Retina (tissue), 1 donor: Measurements from ENCODE around the gene LMCD1.
"Not testable (repeated sequence)": the region's sequence is repeated elsewhere in the genome, so short reads cannot be mapped to it uniquely, and the experiment has no call there.

Source experiments
- DNase-seq: peaks from one replicate; pipeline ENCODE4 v3.0.0-alpha.2; 2016

The LMCD1 gene

DNA sequence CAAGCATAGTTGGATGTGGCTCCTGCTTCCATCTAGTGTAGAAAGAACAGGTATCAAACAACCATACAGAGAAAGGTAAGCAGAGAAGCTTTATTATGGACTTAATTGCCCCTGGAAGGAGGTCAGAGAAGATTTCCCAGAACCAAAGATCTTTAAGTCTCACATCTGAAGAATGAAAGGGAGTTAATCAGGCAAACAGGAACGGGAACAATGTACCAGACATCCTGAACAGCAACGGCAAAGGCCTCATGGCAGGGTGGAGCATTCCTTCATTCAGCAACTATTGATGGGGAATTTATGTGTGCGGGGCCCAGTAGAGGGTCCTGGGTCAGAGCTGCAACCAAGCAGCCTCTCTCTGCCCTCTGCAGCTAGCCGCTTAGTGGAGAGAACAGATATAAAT, 61.5 kb downstream of the LMCD1 start:
- no peak for DNase-seq

DNA sequence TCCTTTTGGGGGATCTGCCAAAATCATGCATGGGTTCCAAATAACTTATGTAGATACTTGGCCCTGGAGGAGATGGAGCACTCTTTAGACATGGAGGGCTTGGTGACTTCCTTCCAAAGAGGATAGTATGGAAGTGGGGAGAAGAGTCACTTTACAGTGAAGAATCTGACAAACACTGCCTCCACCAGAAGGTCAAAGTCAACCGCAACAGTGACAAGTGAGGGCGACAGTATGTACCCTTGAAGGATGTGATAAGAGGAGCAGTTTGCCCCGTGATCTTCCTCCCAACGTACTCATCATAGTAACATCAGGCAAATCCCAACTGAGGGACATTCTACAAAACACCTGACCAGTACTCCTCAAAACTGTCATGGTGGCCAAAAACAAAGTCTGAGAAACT, 62.0 kb downstream of the LMCD1 start:
- no peak for DNase-seq

DNA sequence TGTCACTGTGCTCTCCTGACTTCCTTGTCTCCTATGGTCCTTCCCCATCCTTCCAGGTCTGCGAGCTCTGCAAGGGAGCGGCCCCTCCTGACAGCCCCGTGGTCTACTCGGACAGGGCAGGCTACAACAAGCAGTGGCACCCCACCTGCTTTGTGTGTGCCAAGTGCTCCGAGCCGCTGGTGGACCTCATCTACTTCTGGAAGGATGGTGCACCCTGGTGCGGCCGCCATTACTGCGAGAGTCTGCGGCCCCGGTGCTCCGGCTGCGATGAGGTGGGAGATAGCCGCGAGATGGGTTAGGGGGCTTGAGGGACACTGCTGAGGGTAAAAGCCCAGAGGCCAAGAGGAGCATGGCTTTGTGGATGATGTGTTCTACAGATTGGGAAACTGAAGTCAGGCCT, 63.8 kb downstream of the LMCD1 start:
- no peak for DNase-seq

DNA sequence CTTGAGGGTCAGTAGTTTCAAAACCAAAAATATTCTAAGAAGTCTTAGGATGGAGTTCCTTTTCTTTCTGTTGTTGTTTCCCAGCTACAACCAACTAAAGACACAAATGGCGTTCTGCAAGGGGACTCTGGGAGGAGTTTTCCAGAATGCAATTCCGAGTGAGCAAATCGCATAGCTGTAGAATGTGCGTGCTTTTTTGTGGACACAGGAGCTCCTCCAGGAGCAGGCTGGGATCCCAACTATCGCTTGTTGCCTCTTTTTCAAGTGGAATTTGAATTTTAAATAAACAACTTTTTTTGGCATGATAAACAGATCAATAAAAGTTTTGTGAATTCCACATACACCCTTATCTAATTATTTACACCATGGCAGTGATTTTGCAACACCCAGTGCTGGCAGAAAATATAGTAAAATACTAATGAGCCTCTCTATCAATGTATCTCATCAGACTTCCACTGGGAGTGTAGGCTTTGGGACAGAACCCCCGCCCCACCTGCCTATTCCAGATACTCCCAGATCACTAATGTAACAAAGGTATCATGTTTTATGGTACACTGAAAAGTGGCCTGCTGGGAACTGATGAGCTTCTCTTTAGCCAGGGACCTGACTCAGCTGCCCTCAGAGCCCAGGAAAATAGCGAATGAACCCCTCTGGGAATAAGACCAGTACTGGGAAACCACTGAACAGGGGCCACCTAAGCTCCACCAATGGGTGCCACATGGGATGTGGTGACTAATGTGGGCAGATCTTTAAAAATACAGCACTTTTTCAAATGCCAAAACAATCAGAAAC, 66.4 kb downstream of the LMCD1 start:
- DNase-seq, result no peak

DNA sequence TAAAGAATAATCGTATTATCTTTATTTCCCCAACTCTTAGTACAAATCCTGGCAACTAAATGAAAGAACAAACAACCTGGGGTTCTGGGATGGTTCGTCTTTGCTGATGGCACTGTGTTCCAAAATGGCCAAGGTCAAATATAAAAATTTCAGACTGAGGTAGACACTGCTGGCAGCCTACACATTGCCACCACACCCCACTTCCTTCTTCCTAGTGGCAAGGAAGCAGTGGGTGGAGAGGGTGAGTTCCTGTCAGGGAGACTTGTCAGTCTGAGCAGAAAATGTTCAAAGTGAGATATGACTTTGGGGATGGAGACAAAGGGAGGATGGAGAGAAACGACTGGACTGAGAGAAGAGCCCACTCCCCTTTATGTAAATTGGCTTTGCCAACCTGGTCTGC, 69.6 kb downstream of the LMCD1 start:
- DNase-seq, result no peak

DNA sequence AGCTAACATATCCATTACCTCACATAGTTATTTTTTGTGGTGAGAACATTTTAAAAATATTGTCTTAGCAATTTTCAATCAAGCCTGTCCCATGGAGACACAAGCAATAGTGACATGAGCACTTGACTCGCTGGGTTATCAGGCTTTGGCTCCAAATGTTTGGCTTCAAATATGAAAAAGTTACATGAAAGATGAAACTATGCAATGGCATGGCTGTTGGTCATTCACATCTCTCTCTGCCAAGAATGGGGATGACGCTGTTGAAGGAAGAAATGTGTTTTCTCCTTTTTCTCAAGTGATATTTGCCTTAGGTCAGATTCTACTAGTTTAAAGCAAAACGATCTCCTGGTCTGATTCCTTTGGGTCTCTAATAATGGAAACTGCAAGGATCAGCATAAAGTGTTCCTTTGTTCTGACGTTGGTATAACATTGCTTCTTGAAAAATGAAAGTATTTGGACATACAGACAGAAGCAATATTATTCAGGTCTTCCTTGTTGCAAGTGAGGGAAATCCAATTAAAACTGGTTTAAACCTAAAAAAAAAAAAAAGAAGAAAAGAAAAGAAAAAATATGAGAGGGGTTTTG, 71.8 kb downstream of the LMCD1 start:
- DNase-seq, result no peak

DNA sequence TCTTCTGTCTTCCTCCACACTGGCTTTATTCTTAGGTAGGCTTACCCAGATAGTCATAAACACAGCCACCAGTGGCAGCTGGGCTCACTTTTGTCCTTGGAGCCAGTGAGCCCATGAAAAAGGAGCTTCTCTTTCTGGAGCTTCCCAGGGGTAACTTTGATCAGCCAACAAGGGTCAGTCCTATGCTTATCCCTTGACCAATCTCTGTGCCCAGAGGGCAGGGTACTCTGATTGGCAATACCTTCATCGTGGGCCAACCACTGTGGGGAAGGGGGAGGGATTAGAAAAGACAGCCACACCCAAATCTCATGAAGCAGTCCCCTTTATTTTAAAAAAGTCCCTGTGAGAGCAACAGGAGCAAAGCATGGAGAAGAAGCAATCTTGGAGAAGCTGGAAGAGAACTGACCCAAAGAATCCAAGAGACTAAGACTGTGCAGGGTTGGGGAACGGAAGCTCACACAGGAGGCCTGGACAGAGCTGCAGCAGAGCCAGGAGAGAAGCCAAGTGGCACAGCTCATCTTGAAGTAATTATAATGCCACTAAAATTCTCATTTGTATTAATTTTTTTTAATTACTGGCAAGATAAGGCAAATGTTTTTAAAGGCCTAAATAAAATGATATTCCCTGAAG, 72.5 kb downstream of the LMCD1 start:
- DNase-seq, result no peak

DNA sequence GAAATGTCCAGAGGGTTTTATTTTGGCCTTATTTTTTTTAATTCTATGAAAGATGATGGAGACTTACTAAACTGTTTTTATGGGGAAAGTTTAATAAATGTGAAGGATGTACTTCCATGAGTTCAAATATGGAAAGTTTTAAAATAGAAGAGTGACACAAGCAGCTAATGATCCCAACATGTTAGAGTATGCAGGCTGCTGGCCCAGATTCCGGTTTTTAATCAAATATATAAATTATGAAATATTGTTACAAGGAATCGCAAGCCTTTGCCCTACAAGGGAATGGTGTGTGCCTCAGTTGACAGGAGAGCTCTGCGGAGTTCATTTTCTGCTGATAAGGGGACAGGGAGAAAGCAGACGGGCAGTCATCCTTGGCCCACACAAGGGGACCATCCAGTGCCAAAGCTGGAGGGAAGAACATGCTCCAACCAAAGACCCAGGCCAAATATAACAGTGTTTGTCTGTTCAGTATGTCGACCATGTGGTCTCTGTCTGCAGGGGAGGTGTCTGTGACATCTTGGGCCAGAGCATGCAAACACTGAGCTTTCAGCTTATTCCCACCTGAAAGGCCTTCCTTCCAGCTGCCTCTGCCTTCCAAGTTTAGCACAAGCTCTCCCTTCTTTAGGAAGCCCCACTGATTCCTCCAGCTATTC, 73.2 kb downstream of the LMCD1 start:
- DNase-seq, result no peak

DNA sequence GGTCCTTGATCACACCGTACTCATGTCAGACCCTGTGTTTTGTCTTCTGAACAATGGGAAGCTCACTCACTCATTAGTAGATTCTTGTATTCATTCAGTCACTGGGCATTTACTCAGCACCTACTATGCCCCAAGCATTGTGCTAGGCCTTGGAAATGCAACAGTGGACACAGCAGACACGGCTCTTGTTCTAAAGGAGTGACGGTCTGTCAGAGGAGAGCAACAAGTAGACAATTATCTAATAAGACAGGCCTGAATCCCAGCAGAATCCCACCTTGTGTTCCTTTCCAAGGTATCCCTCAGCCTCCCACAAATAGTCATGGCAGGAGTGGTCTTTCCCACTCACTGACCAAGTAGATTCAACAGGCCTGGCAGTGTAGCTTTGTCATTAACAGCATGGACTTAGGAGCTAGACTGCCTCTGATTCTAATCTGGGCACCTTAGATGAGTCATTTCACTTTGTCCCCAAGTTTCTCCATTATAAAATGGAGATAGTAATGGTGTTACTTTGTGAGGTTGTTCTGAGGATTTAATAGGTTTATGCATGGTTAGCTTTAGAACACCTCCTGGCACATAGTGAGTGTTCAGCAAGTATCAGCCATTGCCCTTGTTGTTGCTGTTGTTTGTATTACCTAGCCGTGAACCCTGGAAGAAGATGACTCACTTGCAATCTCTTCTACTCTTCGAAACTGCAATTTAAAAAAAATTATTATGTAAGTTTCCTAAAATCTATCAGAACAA, 73.9 kb downstream of the LMCD1 start:
- DNase-seq, result no peak

DNA sequence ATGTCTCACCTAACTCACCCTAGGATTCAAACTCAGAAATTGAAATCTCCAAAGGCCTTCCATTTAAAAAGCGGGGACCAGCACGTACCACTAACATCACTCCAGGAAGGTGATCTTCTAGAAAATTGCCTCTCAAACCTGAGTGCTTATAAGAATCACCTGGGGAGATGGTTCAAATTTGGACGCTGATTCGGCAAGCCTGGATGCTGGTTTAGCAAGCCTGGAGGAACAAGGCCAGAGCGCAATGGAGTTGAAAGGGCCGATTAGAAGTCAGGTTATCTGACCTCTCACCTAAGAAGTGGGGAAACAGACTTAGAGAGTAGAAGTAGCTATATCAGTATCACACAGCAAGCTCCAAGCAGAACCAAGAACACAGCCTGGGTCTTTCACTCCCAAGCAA, 74.8 kb downstream of the LMCD1 start:
- DNase-seq, result no peak

DNA sequence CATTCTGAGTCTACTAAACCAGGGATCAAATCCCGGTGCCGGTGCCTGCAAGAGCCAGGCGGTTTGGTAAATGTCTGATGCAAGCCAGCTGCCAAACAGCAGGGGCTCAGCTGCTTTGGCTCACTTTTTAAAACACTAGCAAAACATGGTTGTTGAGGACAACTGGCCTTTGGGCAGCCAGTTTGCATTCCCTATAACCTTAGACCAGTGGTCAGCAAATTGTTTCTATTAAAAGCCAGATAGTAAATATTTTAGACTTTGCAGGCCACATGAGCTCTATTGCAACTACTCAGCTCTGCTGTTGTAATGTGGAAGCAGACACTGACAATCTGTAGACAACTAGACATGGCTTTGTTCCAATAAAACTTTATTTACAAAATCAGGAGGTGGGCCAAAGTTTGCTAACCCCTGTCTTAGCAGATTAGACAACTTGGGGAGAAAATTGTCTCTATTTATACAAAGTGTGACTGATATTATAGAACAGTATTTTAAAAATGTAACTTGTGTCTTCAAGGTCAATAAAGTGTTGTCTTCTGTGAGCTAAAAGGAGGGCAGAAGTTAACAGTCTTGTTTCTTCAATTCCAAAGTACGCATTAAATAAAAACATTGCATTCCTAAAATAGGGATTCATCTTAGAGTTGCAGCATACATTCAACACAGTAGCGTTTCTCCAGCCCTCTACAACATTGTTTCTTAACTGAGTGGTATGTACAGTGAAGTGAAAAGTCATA, 75.4 kb downstream of the LMCD1 start:
- DNase-seq, result no peak

DNA sequence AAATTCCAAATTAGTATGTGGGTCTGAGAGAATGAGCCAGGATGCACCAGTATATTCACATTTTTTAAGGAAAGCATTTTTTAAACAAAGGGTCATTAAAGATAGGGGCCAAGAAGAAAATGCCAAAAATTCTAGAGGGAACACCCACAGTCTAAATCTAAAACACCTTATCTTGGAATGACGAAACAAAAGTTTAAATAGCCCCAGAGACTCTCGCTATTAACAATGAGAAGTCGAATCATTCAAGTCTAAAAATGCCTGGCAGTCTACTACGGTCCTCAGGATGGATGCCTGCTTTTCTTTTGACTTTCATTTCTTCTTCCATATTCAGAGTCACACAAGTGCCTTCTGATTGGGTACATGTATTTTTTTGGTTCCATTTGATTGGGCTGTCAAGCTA, 76.7 kb downstream of the LMCD1 start:
- DNase-seq, result no peak

DNA sequence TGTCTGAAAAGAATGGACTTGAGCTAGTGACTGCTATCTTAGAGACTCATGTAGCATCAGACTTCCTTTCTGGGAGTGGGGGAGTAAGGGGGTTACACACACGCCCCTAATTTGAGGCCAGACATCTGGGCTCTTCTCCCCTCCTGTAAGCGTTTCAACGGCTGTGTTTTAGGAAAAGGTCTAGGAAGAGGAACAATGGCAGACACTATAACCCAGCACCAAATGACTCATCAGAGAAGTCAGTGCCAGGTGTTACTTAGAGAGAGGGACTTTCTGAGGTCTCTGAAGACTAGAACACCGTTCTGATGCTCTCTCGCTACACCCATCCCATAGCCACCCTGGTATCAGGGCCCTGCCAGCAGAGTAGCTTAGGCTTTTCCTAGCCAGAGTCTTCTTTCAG, 77.5 kb downstream of the LMCD1 start:
- DNase-seq, result no peak

DNA sequence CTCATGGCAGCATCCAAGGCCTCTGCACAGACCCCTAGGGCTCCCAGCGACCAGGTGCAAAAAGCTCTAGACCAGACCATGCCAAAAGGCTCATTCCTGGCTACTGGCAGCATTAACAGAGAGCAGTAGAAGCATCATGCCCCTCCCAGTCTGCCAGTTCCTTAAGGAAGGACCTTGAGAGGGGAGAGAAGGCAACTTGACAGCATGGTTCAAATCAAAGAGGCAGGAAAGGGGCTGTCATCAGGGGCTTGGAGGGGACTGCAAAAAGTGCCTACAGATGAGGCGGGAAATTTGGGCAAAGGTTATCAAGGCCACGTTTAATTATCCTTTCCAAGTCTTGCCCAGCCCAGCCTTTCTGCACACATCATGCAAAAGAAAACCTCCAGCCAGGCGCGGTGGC, 78.3 kb downstream of the LMCD1 start:
- no peak for DNase-seq

DNA sequence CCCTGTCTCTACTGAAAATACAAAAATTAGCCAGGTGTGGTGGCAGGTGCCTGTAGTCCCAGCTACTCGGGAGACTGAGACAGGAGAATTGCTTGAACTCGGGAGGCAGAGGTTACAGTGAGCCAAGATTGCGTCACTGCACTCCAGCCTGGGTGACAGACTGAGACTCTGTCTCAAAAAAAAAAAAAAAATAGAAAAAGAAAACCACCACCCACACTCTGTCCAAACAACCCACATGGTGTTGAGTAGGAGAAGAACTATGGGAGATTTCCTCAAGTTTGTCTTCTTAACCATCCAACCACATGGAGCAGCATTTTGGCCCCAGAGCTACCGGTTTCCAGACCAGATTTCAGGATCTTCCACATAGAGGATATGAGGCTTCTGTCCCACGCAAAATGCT, 78.8 kb downstream of the LMCD1 start:
- DNase-seq, result not testable (repeated sequence)

DNA sequence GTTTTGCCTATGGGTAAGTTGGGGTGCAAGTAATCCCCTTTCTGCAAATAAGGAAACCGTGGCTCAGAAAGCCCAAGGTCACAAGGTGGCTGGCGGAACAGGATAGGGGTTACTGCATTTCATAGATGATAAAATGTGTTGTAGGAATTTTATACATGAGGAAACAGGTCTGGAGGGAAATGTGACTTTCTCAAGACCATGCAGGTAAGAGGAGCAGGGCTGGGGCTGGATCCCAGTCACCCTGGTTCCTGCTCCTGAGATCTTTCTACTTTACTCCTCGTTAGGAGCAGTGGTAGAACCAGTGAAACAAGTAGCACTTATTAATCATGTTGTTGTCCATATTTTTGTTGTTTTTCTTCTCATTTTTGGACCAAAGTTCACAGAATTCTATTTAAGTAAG, 79.8 kb downstream of the LMCD1 start:
- DNase-seq, result no peak

DNA sequence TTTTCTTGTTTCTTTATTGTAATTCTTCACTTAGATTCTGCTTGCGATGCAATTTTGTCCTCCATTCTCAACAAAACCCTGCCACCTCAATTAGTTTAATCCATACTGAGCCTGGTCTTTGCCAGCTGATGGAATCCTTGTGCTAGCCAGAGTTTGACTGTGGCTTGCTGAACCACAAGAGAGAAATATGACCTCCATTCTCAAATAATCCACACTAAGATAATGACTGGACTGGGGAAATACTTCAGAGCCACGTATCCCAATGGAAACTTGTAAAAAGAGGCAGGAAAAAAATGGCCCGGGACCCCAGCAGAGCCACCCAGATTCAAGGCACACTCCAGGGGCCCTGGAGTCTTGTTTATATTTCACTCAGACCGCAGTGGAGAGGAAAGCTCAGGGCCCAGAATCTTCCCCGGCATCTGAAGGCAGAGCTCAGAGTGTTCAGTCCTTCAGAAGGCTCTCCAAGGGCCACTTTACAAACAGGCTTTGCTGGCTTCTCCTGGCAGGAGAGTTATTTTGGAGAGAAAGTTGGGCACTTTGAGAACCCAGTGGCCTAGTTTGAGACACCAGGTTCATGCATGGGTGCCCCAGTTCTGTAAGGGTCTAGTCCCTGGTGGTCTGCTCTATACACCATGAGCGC, 80.3 kb downstream of the LMCD1 start:
- DNase-seq, result no peak

DNA sequence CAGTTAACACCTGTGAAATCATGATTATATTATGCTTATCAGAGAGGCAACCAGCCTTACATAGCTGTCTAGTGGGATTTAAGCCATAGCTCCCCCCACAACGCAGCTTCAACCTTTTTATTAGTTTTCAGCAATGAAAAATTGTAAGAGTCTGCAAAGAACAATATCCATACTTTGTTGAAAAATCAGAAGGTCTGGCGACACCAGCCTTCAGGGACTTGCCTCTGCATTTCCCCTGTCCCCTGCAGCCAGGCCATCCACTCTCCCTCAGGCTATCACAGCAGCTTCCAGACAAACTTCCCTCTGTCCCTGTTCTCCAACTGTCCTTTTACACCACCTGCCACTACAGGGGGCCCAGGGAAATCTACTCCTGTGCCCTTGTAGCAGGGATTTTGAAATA, 83.0 kb downstream of the LMCD1 start:
- DNase-seq, result no peak

DNA sequence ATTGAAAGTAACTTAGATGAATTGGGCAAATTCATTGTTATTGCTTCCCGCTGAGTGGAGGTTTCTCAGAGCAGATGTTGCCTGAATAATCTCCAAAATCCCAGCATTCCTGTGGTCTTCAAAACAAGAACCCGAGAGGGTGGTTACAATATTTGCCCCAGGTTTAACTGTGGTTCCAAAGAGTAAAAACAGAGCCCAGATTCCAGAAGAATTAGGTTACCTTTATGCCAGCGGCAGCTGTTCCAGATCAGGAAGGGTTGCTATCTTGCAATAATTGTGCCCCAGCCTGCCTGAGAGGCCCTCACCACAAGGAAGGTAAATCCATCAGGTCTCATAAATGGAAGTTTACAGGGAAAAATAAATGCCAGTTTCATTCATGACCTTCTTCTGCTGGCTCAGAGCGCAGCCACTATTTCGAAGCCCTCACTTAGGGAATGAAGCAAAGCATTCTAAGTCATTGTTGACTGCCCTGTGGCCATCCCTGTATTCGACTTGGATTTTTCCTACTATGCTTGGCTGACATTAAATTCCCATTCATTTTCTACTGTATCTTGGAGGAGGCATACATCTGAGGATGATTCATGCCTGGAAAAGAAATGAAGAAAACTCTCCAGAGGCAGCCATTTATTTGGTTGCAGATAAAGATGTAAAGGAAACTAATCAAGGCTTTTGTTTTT, 88.4 kb downstream of the LMCD1 start:
- no peak for DNase-seq

DNA sequence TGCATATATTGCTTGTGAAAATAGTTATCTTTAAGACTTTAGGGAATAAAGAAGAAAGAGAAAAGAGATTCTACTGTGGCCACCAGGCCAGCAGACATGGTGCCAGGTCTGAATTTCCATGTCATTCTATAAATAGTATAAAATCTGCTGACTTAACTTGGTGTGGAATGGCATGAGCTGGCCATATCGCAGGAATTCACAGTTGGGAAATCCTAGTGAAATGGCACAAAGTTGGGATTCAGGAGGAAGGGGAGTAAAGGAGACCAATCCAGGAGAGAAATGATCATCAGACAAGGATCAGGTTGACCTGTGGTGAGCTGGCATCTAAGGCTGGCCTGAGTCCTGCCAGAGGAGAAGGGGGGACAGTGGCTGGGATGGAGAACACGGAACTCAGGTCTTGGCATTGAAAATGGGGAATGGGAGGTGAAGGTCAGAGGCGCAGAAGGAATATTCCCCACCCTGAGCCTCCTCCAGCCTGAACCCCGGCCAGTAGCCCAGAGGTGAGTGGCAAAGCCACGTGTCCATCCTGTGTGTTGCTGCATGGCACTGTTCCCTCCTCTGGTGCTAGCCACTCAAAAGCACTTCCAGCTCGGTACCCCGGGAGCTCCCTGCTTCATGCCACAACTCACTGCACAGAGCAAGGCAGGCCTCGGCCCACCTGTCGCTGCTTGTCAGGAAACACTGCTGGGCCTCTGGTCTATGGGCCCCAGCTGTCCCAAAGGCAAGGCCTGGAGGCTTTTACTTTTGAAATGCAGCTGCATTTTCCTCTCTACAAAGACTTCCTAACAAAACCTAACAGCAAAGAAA, 91.6 kb downstream of the LMCD1 start:
- DNase-seq, result no peak

DNA sequence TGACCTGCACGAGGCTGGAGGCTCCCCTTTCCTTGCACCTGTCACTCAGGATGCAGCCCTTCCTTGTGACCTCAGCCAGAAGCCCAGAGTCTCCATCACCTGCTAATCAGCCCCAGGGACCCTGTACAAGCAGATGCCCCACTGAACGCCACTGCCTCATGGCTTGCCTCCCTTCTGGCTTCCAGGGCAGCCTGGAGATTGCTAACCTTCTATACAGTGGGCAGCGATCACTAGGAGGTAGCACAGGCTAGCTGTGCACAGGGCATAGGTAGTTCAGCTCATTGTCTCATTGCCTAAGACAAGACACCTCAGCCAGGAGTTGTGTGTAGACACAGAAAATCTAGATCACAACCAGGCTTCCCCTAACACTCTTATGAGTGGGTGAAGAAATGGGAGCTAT, 93.6 kb downstream of the LMCD1 start:
- DNase-seq, result no peak
